HepG2 (cell line): Measurements from ENCODE around the gene SLC27A3. TPM values are rescaled to one million over a fixed set of nuclear protein-coding genes. Genes with fewer than 3 reads are reported as not detected.

Source experiments
- DR1 ChIP-seq: sonication (generic); formaldehyde crosslinking; IDR thresholded peaks from 2 replicates; pipeline ENCODE4 v1.8.0; 2021; ENCODE audit warnings: mild to moderate bottlenecking, missing genetic modification reagents, inconsistent platforms
- KAT8 ChIP-seq: IDR thresholded peaks from 2 replicates; pipeline ENCODE4 v1.6.1; 2016; ENCODE audit warnings: missing genetic modification reagents, missing compliant biosample characterization
- NFAT5 ChIP-seq: sonication (generic); formaldehyde crosslinking; IDR thresholded peaks from 2 replicates; pipeline ENCODE4 v1.4.0; 2020; ENCODE audit warnings: missing genetic modification reagents
- PHF8 ChIP-seq: sonication (generic); formaldehyde crosslinking; IDR thresholded peaks from 2 replicates; pipeline ENCODE4 v1.5.0; 2020; ENCODE audit warnings: missing genetic modification reagents
- RAD21 ChIP-seq: fragments of 450-650 bp; formaldehyde crosslinking; IDR thresholded peaks from 2 replicates; pipeline ENCODE4 v1.5.0; 2020; ENCODE audit warnings: mild to moderate bottlenecking
- SP140L ChIP-seq: sonication (generic); formaldehyde crosslinking; IDR thresholded peaks from 2 replicates; pipeline ENCODE4 v1.4.0; 2020; ENCODE audit warnings: missing genetic modification reagents, borderline replicate concordance
- YEATS2 ChIP-seq: sonication (generic); formaldehyde crosslinking; IDR thresholded peaks from 2 replicates; pipeline ENCODE4 v1.4.0; 2020; ENCODE audit warnings: missing genetic modification reagents, borderline replicate concordance
- YY1 ChIP-seq: IDR thresholded peaks from 2 replicates; pipeline ENCODE4 v1.6.1; 2011; ENCODE audit warnings: low read length, low read depth, moderate library complexity, mild to moderate bottlenecking; ENCODE audit not compliant: insufficient read depth, insufficient replicate concordance
- ZNF180 ChIP-seq: sonication (generic); formaldehyde crosslinking; IDR thresholded peaks from 2 replicates; pipeline ENCODE4 v1.4.0; 2020; ENCODE audit warnings: low read depth, missing genetic modification reagents, borderline replicate concordance
- ZNF414 ChIP-seq: sonication (generic); formaldehyde crosslinking; IDR thresholded peaks from 2 replicates; pipeline ENCODE4 v1.5.0; 2020; ENCODE audit warnings: missing genetic modification reagents
- ZNF451 ChIP-seq: sonication (generic); formaldehyde crosslinking; IDR thresholded peaks from 2 replicates; pipeline ENCODE4 v1.5.0; 2020; ENCODE audit warnings: mild to moderate bottlenecking, missing genetic modification reagents
- ZNF468 ChIP-seq: sonication (generic); formaldehyde crosslinking; IDR thresholded peaks from 2 replicates; pipeline ENCODE4 v1.8.0; 2022; ENCODE audit warnings: mild to moderate bottlenecking, moderate library complexity, missing genetic modification reagents
- ZNF607 ChIP-seq: sonication (generic); formaldehyde crosslinking; IDR thresholded peaks from 2 replicates; pipeline ENCODE4 v1.5.1; 2020; ENCODE audit warnings: missing genetic modification reagents, mild to moderate bottlenecking, borderline replicate concordance
- polyA plus RNA-seq, 8 experiments: library from polyadenylated mRNA; depleted of rRNA in 3 of 8; stranded (reverse) in 7 of 8; unstranded in 1 of 8; fragments of >200 nt; fragmentation: Illumina TruSeq in 4 of 8; extraction: Trizol in 4 of 8; gene quantifications; 2 replicates each; pipeline versions ENCODE4 v1.2.1 to v1.2.3, GENCODE V29; 2011 to 2016; ENCODE audit warnings: low read depth in 4 of 8, missing spikeins in 1 of 8, mixed read lengths in 1 of 8; ENCODE audit not compliant: insufficient read depth in 1 of 8
- total RNA-seq, 5 experiments: library from RNA; depleted of rRNA; stranded (reverse); fragments of >200 nt; fragmentation: Illumina TruSeq; extraction: Trizol; gene quantifications; 2 replicates each; pipeline ENCODE4 v1.2.3, GENCODE V29; 2016; ENCODE audit warnings: low read depth in 1 of 5
- TF ChIP-seq, protein P1 (sequence below): conservative IDR thresholded peaks from 2 replicates; pipeline ENCODE4 v1.6.1; 2018; ENCODE audit warnings: missing genetic modification reagents
- TF ChIP-seq, protein P2 (sequence below): IDR thresholded peaks from 2 replicates; pipeline ENCODE4 v1.6.1; 2016; ENCODE audit warnings: missing compliant biosample characterization, missing genetic modification reagents, borderline replicate concordance
- TF ChIP-seq, protein P3 (sequence below): sonication (generic); formaldehyde crosslinking; IDR thresholded peaks from 2 replicates; pipeline ENCODE4 v1.4.0; 2020; ENCODE audit warnings: mild to moderate bottlenecking, missing genetic modification reagents

SLC27A3 gene
- total and polyA plus RNA-seq, 2 of the 13 experiments (the other 11 are each of a cell fraction or from before 2014, with no cell fraction given), result 4.3 to 10.3 TPM

DNA sequence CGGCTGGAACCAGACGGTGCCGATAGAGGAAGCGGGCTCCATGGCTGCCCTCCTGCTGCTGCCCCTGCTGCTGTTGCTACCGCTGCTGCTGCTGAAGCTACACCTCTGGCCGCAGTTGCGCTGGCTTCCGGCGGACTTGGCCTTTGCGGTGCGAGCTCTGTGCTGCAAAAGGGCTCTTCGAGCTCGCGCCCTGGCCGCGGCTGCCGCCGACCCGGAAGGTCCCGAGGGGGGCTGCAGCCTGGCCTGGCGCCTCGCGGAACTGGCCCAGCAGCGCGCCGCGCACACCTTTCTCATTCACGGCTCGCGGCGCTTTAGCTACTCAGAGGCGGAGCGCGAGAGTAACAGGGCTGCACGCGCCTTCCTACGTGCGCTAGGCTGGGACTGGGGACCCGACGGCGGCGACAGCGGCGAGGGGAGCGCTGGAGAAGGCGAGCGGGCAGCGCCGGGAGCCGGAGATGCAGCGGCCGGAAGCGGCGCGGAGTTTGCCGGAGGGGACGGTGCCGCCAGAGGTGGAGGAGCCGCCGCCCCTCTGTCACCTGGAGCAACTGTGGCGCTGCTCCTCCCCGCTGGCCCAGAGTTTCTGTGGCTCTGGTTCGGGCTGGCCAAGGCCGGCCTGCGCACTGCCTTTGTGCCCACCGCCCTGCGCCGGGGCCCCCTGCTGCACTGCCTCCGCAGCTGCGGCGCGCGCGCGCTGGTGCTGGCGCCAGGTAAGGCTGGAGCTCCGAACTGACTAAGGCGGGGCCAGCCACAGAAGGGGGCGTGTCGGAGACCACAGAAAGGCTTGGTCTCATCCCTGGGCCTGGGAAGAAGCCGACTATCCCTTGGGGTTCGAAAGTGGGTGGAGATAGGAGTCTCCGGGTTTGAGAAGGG, 486 bp downstream of the SLC27A3 start (continued):
- TF ChIP-seq NFAT5 (CRISPR knock-in tag), result peak; percentile 85; the same call in 1 of the 2 replicates
- TF ChIP-seq ZNF180 (CRISPR knock-in tag), result no peak
- 0 out of 2 replicates have a peak, but pooled peaks have one; percentile 83 for TF ChIP-seq ZNF414
- peak; percentile 89 for TF ChIP-seq ZNF607
- TF ChIP-seq, protein P1, sequence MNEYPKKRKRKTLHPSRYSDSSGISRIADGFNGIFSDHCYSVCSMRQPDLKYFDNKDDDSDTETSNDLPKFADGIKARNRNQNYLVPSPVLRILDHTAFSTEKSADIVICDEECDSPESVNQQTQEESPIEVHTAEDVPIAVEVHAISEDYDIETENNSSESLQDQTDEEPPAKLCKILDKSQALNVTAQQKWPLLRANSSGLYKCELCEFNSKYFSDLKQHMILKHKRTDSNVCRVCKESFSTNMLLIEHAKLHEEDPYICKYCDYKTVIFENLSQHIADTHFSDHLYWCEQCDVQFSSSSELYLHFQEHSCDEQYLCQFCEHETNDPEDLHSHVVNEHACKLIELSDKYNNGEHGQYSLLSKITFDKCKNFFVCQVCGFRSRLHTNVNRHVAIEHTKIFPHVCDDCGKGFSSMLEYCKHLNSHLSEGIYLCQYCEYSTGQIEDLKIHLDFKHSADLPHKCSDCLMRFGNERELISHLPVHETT, result 0 out of 2 replicates have a peak, but pooled peaks have one; percentile 23
- TF ChIP-seq YY1, result peak; percentile 31
- TF ChIP-seq ZNF451 (CRISPR knock-in tag), result peak; percentile 27; the same call in 1 of the 2 replicates
- 0 out of 2 replicates have a peak, but pooled peaks have one; percentile 8 for TF ChIP-seq RAD21 (CRISPR knock-in tag)
- TF ChIP-seq YEATS2, result peak; percentile 43; the same call in 1 of the 2 replicates
- TF ChIP-seq PHF8 (CRISPR knock-in tag), result peak; percentile 62
- TF ChIP-seq SP140L (CRISPR knock-in tag), result no peak
- peak; percentile 69; the same call in 1 of the 2 replicates for TF ChIP-seq KAT8
- TF ChIP-seq, protein P2, sequence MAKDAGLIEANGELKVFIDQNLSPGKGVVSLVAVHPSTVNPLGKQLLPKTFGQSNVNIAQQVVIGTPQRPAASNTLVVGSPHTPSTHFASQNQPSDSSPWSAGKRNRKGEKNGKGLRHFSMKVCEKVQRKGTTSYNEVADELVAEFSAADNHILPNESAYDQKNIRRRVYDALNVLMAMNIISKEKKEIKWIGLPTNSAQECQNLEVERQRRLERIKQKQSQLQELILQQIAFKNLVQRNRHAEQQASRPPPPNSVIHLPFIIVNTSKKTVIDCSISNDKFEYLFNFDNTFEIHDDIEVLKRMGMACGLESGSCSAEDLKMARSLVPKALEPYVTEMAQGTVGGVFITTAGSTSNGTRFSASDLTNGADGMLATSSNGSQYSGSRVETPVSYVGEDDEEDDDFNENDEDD (CRISPR knock-in tag), result peak; percentile 10; the same call in 1 of the 2 replicates
- TF ChIP-seq DR1 (CRISPR knock-in tag), result peak; percentile 52; the same call in 1 of the 2 replicates
- TF ChIP-seq, protein P3, sequence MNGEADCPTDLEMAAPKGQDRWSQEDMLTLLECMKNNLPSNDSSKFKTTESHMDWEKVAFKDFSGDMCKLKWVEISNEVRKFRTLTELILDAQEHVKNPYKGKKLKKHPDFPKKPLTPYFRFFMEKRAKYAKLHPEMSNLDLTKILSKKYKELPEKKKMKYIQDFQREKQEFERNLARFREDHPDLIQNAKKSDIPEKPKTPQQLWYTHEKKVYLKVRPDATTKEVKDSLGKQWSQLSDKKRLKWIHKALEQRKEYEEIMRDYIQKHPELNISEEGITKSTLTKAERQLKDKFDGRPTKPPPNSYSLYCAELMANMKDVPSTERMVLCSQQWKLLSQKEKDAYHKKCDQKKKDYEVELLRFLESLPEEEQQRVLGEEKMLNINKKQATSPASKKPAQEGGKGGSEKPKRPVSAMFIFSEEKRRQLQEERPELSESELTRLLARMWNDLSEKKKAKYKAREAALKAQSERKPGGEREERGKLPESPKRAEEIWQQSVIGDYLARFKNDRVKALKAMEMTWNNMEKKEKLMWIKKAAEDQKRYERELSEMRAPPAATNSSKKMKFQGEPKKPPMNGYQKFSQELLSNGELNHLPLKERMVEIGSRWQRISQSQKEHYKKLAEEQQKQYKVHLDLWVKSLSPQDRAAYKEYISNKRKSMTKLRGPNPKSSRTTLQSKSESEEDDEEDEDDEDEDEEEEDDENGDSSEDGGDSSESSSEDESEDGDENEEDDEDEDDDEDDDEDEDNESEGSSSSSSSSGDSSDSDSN (CRISPR knock-in tag), result peak; percentile 89
- TF ChIP-seq ZNF468 (CRISPR knock-in tag), result 0 out of 2 replicates have a peak, but pooled peaks have one; percentile 3
